Measurements from ENCODE around the gene BDH1. TPM values are rescaled to one million over a fixed set of nuclear protein-coding genes. Genes with fewer than 3 reads are reported as not detected.

Gene BDH1
- total and polyA plus RNA-seq, 12 donors = 5.7 to 31.1 (median 11.5) TPM

GRCh38 chr3:197504641-197505121, 51.1 kb downstream of the BDH1 start:
- no peaks in the 10 kb centered on the region for H3K27me3 ChIP-seq
- WGBS, 4 donors = 71 to 78% (median 75%) methylated on average over 15 of the region's 15 CpGs
- H3K4me1 ChIP-seq (replicated peaks in 1 of 2) = peaks cover 0 to 2% of the 10 kb centered on the region in 2 donors
- peak overlapping the region in 1 of 5 donors; percentile 3 for H3K27ac ChIP-seq
- no peak overlapping the region for H3K4me3 ChIP-seq
- H3K36me3 ChIP-seq (replicated peaks in 1 of 2) = no peaks in the 10 kb centered on the region
- intact Hi-C loops (cut with DNase I) = loop anchor here in 1 of 2 donors (5.0 kb wide), 1 partner anchor 257 kb away; no protein-coding TSS in a partner anchor
- no peaks in the 10 kb centered on the region for H3K9me3 ChIP-seq (replicated peaks in 1 of 3)
- TF ChIP-seq POLR2A (IDR thresholded peaks at IDR 0.05) (no peak), CTCF (IDR thresholded peaks at IDR 0.05) (no peak)
- DNase-seq = no peak

- TF ChIP-seq CTCF (IDR thresholded peaks at IDR 0.05) (no peak), POLR2A (IDR thresholded peaks at IDR 0.05) (no peak)
- H3K9me3 ChIP-seq (replicated peaks in 1 of 3) = no peaks in the 10 kb centered on the region
- H3K4me3 ChIP-seq = no peak overlapping the region
- DNase-seq = no peak
- H3K27me3 ChIP-seq = no peaks in the 10 kb centered on the region
- H3K27ac ChIP-seq = peak overlapping the region in 1 of 5 donors; percentile 3
- H3K36me3 ChIP-seq (replicated peaks in 1 of 2) = no peaks in the 10 kb centered on the region
- 63 to 78% (median 66%) methylated on average over 7 of the region's 7 CpGs for WGBS, 4 donors
- no peaks in the 10 kb centered on the region for H3K4me1 ChIP-seq (replicated peaks in 1 of 2)
- intact Hi-C loops (cut with DNase I) = no loop called here
Observed at GRCh38 chr3:197504229-197504628, 51.5 kb downstream of the BDH1 start.

- Histone ChIP-seq H3K27me3 (no peaks in the 10 kb centered on the region), H3K36me3 (replicated peaks in 1 of 2) (no peaks in the 10 kb centered on the region), H3K4me1 (replicated peaks in 1 of 2) (no peaks in the 10 kb centered on the region), H3K27ac (no peak overlapping the region), H3K4me3 (no peak overlapping the region), H3K9me3 (replicated peaks in 1 of 3) (no peaks in the 10 kb centered on the region)
- DNase-seq = no peak
- WGBS, 4 donors = 73 to 97% (median 83%) methylated on average over 1 of the region's 1 CpG
- intact Hi-C loops (cut with DNase I) = no loop called here
- TF ChIP-seq CTCF (IDR thresholded peaks at IDR 0.05) = no peak
- no peak for TF ChIP-seq POLR2A (IDR thresholded peaks at IDR 0.05)
Observed at GRCh38 chr3:197503652-197504051, 52.1 kb downstream of the BDH1 start.

GRCh38 chr3:197501879-197502620, 53.7 kb downstream of the BDH1 start:
- Histone ChIP-seq H3K36me3 (replicated peaks in 1 of 2) (no peaks in the 10 kb centered on the region), H3K4me3 (no peak overlapping the region), H3K27me3 (no peaks in the 10 kb centered on the region), H3K9me3 (replicated peaks in 1 of 3) (no peaks in the 10 kb centered on the region), H3K4me1 (replicated peaks in 1 of 2) (no peaks in the 10 kb centered on the region), H3K27ac (no peak overlapping the region)
- peak; percentile 38 to 76 (median 62) for DNase-seq
- no peak for TF ChIP-seq POLR2A (IDR thresholded peaks at IDR 0.05)
- peak; percentile 18 to 67 (median 51) for TF ChIP-seq CTCF (IDR thresholded peaks at IDR 0.05)
- 70 to 79% (median 76%) methylated on average over 6 to 12 of the region's 12 CpGs for WGBS, 4 donors
- intact Hi-C loops (cut with DNase I) = no loop called here
